ENCODE results near the gene SEMG1. TPM values are rescaled to one million over a fixed set of nuclear protein-coding genes. Genes with fewer than 3 reads are reported as not detected.

SEMG1 gene
- total and polyA plus RNA-seq, 2 experiments from 2014 or later: not detected

GRCh38 chr20:45211569-45212474, 5.0 kb downstream of the SEMG1 start:
- Histone ChIP-seq H3K4me3 (no peak overlapping the region), H3K9me2 (replicated peaks; ENCODE audit: insufficient read depth) (no peaks in the 10 kb centered on the region), H2AFZ (no peak overlapping the region), H3K4me2 (no peak overlapping the region), H3K27me3 (no peaks in the 10 kb centered on the region), H4K20me1 (ENCODE audit: insufficient read depth, poor library complexity, severe bottlenecking) (no peaks in the 10 kb centered on the region), H3K4me1 (ENCODE audit: insufficient read depth) (no peaks in the 10 kb centered on the region), H3K36me3 (replicated peaks; ENCODE audit: insufficient read depth, low read depth) (no peaks in the 10 kb centered on the region), H3K9me3 (ENCODE audit: low read depth) (no peaks in the 10 kb centered on the region), H3K79me2 (no peaks in the 10 kb centered on the region), H3K27ac (no peak overlapping the region)
- TF ChIP-seq EZH2phosphoT487 (IDR thresholded peaks at IDR 0.05; ENCODE audit: low read depth, severe bottlenecking, unreplicated experiment) (no peak), EZH2 (IDR thresholded peaks at IDR 0.05; ENCODE audit: borderline replicate concordance) (no peak)
- no peak for DNase-seq (ENCODE audit: low spot score)

- WGBS (ENCODE audit: low lambda C conversion rate, missing lambda C conversion rate): 96% methylated on average over 3 of the region's 3 CpGs
- Histone ChIP-seq H3K4me3 (no peak overlapping the region), H3K27me3 (no peaks in the 10 kb centered on the region)
Observed at GRCh38 chr20:45212836-45213235, 6.0 kb downstream of the SEMG1 start.

GRCh38 chr20:45218124-45218523, 11.3 kb downstream of the SEMG1 start:
- 76% methylated on average over 4 of the region's 4 CpGs for WGBS (ENCODE audit: low lambda C conversion rate, missing lambda C conversion rate)
- no peak for DNase-seq (ENCODE audit: low spot score)
- TF ChIP-seq CTCF (IDR thresholded peaks at IDR 0.05; ENCODE audit: poor library complexity): no peak
- H3K4me1 ChIP-seq (ENCODE audit: insufficient read depth): no peaks in the 10 kb centered on the region
- H3K9me3 ChIP-seq (ENCODE audit: low read depth): no peaks in the 10 kb centered on the region
- no peak overlapping the region for H3K4me2 ChIP-seq
- H3K27me3 ChIP-seq: peaks cover 11% of the 10 kb centered on the region
- no peaks in the 10 kb centered on the region for H4K20me1 ChIP-seq (ENCODE audit: insufficient read depth, poor library complexity, severe bottlenecking)
- no peaks in the 10 kb centered on the region for H3K79me2 ChIP-seq
- H3K4me3 ChIP-seq: no peak overlapping the region
- no peaks in the 10 kb centered on the region for H3K9me2 ChIP-seq (replicated peaks; ENCODE audit: insufficient read depth)
- H3K27ac ChIP-seq: no peak overlapping the region
- no peaks in the 10 kb centered on the region for H3K36me3 ChIP-seq (replicated peaks; ENCODE audit: insufficient read depth, low read depth)
- H2AFZ ChIP-seq: no peak overlapping the region

More at GRCh38 chr20:45212836-45213235, 6.0 kb downstream of the SEMG1 start:
- no peaks in the 10 kb centered on the region for H3K4me1 ChIP-seq (ENCODE audit: insufficient read depth)
- DNase-seq (ENCODE audit: low spot score): no peak
- no peaks in the 10 kb centered on the region for H3K36me3 ChIP-seq (replicated peaks; ENCODE audit: insufficient read depth, low read depth)
- H3K27ac ChIP-seq: no peak overlapping the region
- no peaks in the 10 kb centered on the region for H3K9me2 ChIP-seq (replicated peaks; ENCODE audit: insufficient read depth)
- H3K79me2 ChIP-seq: no peaks in the 10 kb centered on the region
- no peak overlapping the region for H2AFZ ChIP-seq
- H3K4me2 ChIP-seq: no peak overlapping the region
- no peak for TF ChIP-seq EZH2phosphoT487 (IDR thresholded peaks at IDR 0.05; ENCODE audit: low read depth, severe bottlenecking, unreplicated experiment)
- H4K20me1 ChIP-seq (ENCODE audit: insufficient read depth, poor library complexity, severe bottlenecking): no peaks in the 10 kb centered on the region
- H3K9me3 ChIP-seq (ENCODE audit: low read depth): no peaks in the 10 kb centered on the region

GRCh38 chr20:45218636-45219035, 11.8 kb downstream of the SEMG1 start:
- no peaks in the 10 kb centered on the region for H4K20me1 ChIP-seq (ENCODE audit: insufficient read depth, poor library complexity, severe bottlenecking)
- no peak overlapping the region for H2AFZ ChIP-seq
- no peaks in the 10 kb centered on the region for H3K79me2 ChIP-seq
- no peaks in the 10 kb centered on the region for H3K36me3 ChIP-seq (replicated peaks; ENCODE audit: insufficient read depth, low read depth)
- WGBS (ENCODE audit: low lambda C conversion rate, missing lambda C conversion rate): 85% methylated on average over 2 of the region's 2 CpGs
- DNase-seq (ENCODE audit: low spot score): no peak
- no peak overlapping the region for H3K27ac ChIP-seq
- H3K9me3 ChIP-seq (ENCODE audit: low read depth): no peaks in the 10 kb centered on the region
- no peak overlapping the region for H3K4me2 ChIP-seq
- H3K4me3 ChIP-seq: no peak overlapping the region
- no peak for TF ChIP-seq EZH2phosphoT487 (IDR thresholded peaks at IDR 0.05; ENCODE audit: low read depth, severe bottlenecking, unreplicated experiment)
- no peak for TF ChIP-seq CTCF (IDR thresholded peaks at IDR 0.05; ENCODE audit: poor library complexity)
- no peak for TF ChIP-seq EZH2 (IDR thresholded peaks at IDR 0.05; ENCODE audit: borderline replicate concordance)
- peaks cover 15% of the 10 kb centered on the region for H3K27me3 ChIP-seq
- H3K9me2 ChIP-seq (replicated peaks; ENCODE audit: insufficient read depth): no peaks in the 10 kb centered on the region
- H3K4me1 ChIP-seq (ENCODE audit: insufficient read depth): no peaks in the 10 kb centered on the region
